C4-2B (cell line): ENCODE data around the gene SLC26A4.
"Not testable (repeated sequence)": the region's sequence is repeated elsewhere in the genome, so short reads cannot be mapped to it uniquely, and the experiment has no call there.

Experiments
- H3K27ac ChIP-seq: fragments of 450-650 bp; 2 replicates; pipeline ENCODE4 v1.5.1; 2017
- CTCF ChIP-seq: fragments of 450-650 bp; conservative IDR thresholded peaks from 2 replicates; pipeline ENCODE4 v1.5.1; 2017; ENCODE audit warnings: mild to moderate bottlenecking
- ZFX ChIP-seq: fragments of 450-650 bp; IDR thresholded peaks from 2 replicates; pipeline ENCODE4 v1.6.1; 2017

The SLC26A4 gene

DNA sequence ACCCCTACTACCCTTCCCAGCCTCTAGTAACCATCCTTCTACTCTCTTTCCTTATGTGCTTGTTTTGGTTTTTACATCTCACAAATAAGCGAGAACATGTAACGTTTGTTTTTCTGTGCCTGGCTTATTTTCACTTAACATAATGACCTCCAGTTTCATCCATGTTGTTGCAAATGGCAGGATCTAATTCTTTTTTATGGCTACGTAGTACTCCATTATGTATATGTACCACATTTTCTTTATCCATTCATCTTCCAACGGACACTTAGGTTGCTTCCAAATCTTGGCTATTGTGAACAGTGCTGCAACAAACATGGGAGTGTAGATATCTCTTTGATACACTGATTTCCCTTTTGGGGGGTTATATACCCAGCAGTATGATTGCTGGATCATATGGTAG, 33.6 kb upstream of the SLC26A4 start:
- no peak overlapping the region for H3K27ac ChIP-seq
- TF ChIP-seq ZFX = no peak
- TF ChIP-seq CTCF = no peak

DNA sequence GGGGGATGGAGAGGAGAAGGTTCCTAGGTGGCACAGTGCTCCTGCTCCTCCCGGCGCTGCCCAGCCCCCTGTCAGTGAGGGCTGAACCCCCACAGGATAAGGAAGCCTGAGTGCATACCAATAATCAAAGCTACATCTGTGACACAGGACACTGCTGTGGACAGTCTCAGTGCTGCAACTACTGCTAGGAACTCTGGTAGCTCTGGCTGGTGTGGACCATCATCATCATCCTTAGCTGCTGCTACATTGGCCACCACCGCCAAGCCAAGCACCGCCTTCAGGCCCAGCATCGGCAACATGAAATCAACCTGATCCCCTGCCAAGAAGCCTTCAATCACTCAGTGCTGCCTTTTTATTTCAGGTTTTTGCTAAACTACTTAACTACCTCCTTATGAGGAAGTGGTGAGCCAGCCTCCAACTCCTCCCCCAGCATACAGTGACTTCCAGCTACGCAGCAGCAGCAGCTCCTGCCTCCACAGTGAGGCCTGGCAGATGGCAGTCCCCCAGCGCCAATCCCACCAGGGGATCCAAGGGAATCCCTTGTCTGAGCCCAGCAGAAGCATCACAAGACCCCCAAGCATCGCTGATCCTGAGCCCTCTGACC, 32.1 kb upstream of the SLC26A4 start:
- H3K27ac ChIP-seq = no peak overlapping the region; the same call in 1 of the 2 replicates
- TF ChIP-seq CTCF = no peak
- TF ChIP-seq ZFX = no peak

DNA sequence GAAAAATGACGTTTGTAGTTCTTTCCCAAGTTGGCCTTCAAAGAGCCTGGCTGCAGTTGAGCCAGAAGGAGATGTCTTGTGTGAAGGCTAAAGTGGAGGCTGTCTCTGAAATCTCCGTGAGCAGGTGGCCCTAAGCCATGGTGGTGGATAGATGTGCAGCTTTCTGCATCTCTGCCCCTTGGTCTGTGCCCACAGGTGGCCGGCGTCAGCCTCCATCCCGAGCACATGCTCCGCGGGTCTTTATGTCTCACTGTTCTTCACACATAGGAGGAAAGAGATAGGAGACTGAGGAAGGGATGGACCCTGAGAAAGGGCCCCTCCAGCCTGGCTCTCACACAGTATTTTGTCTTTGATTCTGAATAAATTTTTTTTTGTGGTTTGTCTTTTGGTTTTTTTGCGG, 30.3 kb upstream of the SLC26A4 start:
- no peak for TF ChIP-seq ZFX
- no peak for TF ChIP-seq CTCF
- no peak overlapping the region for H3K27ac ChIP-seq

DNA sequence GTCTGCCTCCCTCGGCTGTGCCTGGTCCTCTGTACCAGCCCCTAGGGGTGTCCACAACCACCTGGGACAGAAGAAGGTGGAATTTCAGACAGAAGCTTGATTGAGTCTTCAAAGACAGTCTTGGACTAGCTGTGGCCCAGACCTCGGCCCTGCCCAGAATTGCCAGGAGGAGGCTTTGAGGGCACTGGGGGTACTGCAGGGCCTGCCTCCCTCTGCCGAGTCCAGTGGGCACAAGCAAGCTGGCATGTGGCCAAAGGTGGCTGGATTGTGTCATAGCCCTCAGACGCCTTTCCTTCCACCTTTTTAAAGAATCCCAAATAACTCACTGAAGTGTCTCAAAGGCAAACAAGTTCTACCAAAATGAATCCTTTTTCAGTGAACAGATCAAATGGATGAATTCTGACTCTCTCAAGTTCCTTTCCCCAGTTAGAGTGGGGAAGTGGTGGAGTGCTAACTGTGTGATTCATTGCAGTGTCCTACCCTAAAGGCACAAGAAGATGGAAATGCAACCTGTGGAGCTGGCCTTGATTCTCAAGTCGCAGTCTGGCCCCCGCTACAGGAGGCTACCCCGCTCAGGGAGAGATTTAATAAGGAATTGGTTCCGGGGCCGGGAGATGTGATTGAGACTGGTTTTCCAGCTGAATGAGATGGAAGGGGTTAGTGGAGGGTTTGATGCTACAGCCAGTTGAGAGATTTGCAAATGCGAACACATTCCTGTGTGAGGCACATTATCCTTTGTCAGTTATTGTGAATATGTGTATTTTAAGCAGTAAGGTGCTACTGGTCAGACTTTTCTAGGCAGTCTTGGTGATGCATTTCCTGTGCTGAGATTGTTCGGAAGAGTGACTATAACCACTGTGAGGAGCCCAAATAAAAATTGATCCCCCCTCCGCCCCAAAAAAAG, 28.8 kb upstream of the SLC26A4 start:
- TF ChIP-seq ZFX (no peak), CTCF (no peak)
- no peak overlapping the region for H3K27ac ChIP-seq

DNA sequence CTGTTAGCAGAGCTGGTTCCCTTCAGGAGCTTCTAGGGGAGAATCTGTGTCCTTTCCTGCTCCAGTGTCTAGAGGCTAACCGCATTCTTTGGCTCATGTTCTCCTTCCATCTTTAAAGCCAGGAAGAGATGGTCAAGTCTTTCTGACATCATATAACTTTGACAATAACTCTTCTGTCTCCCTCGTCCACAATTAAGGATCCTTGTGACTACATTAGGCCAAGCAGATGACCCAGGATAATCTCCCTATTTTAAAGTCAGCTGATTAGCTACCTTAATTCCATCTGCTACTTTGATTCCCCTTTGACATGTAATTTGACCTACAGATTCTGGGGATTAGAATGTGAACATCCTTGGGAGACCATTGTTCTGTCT, 28.1 kb upstream of the SLC26A4 start:
- no peak for TF ChIP-seq CTCF
- TF ChIP-seq ZFX = no peak
- no peak overlapping the region for H3K27ac ChIP-seq

GRCh38 chr7:107638594-107638993, 22.0 kb upstream of the SLC26A4 start:
- no peak overlapping the region for H3K27ac ChIP-seq
- TF ChIP-seq CTCF (no peak), ZFX (no peak)

GRCh38 chr7:107639070-107639469, 21.6 kb upstream of the SLC26A4 start:
- not testable (repeated sequence) for H3K27ac ChIP-seq
